GM18511 (cell line): ENCODE data around the gene SSC5D.

Experiments
- ATAC-seq: cut with Tn5 transposase; IDR thresholded peaks from one replicate; pipeline ENCODE4 v1.9.1; 2021; ENCODE audit warnings: mild to moderate bottlenecking, moderate library complexity; ENCODE audit not compliant: unreplicated experiment

Gene SSC5D

DNA sequence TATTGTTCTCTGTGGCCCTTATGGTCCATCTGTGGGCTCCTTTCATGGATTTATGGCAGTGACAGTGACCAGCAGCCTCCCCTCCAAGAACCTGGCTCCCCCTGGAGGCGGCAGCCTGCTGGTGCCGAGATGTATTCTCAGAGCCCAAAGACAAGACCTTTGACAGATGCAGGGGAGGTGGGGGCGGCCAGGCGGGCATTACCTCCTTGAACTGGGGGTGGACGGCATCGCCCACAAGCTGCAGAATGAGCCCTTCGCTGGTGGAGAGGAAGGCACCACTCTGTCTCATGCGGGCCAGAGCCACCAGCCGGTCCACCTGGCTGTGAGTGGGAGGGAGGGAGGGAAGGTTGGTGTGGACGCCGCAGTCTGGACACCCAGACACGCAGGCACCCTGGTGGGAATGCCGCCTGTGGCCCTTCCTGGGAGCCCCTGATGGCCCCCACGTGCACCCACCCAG, 33.4 kb upstream of the SSC5D start:
- no peak for ATAC-seq

DNA sequence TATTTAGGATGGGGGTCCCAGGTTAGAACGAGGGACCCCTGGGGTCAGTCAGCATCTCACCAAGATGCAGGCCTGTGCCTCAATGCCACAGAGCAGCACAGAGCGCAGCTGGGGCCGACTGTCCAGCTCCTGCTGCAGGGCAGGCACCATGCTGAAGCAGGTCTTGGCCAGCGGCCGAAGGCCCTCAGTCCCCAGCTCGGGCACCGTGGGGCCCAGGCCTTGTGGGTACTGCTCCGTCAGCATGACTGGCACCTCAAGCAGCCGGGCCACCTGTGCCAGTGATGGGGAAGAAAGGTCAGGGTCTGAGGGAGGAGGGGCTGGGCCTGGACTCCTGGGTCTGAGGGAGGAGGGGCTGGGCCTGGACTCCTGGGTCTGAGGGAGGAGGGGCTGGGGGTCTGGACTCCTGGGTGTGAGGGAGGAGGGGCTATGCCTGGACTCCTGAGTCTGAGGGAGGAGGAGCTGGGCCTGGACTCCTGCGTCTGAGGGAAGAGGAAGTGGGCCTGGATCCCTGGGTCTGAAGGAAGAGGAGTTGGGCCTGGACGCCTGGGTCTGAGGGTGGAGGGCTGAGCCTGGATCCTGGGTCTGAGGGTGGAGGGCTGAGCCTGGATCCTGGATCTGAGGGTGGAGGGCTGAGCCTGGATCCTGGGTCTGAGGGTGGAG, 32.5 kb upstream of the SSC5D start:
- no peak for ATAC-seq

DNA sequence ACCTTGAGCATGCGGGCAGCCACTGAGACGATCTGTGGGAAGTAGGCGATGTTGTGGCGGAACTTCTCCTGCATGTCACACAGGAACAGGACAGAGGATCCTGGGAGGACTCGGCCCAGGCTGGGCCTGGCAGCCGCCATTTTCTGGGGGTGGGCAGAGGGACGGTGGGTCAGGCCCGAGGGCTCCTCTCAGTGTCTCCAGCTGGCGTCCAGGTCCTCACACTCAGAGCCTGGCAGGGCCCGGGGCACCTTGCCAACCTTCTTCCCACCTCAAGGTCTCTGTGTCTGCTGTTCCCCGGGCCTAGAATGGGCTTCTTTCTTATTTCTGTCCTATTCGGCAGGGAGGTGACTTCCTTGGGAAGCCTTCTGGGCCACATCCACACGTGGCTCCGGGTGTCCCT, 31.9 kb upstream of the SSC5D start:
- ATAC-seq: no peak

DNA sequence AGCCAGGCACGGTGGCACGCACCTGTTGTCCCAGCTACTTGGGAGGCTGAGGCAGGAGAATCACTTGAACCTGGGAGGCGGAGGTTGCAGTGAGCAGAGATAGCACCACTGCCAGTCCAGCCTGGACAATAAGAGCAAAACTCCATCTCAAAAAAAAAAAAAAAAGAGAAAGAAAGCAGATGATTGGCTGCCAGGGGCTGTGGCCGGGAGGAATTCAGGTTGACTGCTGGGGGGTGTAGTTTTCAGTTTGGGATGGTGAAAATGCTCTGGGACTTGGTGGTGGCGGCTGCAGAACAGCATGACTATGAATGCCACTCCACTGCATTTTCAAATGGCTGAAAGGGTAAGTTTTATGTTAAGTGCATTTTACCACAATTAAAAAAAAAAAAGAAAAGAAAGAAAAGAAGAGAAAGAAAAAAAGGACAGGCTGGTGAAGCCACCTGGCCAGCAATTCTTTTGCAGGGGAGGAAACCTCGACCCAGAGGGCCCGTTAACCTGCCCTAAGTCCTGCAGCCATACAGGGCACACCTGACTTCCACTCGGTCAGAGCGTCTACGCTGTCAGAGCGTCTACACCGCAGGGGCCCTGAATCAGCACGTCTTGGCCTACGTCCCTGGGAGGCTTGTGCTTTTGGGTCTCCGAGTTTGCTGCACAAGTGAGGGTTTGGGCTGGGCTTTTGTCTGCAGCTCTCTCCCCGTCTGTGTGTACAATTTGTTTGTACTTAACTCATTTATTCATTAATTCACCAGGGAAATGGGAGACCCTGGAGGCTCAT, 30.4 kb upstream of the SSC5D start:
- ATAC-seq: no peak

DNA sequence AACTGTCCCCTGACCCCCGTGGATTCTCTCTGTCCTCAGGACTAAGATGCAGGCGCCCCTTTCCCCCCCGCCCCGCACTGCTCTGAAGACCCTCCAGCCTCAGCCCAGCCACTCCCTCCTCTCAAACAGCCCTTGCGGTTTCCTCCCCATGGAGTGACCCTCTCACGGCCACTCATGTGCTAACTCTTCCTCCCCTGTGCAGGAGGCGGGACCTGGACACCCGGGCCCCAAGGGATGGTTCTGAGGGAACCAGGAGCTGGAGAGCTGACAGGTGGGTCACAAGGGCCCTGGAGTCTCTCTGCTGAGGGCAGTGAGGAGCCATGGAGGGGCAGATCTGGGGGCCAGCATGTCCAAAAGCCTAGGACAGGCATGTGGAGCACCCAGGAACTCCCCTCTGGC, 28.7 kb upstream of the SSC5D start:
- no peak for ATAC-seq

DNA sequence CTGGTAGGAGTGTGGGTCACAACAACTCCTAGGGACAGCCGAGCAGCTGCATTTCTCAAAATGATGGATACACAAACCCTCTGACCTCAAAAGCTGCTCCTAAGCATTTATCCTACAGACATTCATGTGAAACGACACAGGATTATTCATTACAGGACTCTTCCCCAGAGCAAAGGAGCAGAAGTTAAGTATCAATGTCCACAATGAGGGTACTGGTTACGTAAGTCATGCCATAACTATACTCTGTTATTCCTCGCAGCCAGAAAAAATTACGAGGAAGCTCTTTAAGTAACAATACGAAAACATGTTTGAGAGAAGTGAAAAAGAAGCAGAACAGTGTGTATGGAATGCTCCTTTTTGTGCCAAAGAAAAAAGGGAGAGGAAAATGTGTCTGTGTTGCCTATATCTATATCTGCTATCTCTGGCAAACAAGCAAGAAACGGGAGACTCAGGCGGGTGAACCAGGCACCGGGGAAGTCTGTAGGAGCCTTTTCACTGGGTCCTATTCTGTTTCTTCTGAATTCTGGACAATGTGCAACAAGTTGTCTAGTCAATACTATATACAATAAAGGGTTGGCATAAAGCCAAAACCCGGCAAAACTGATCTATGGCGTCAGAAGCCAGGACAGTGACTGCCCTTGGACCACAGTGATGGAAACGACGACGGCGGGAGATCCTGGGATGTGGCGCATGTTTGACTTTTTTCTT, 28.1 kb upstream of the SSC5D start:
- ATAC-seq: no peak

DNA sequence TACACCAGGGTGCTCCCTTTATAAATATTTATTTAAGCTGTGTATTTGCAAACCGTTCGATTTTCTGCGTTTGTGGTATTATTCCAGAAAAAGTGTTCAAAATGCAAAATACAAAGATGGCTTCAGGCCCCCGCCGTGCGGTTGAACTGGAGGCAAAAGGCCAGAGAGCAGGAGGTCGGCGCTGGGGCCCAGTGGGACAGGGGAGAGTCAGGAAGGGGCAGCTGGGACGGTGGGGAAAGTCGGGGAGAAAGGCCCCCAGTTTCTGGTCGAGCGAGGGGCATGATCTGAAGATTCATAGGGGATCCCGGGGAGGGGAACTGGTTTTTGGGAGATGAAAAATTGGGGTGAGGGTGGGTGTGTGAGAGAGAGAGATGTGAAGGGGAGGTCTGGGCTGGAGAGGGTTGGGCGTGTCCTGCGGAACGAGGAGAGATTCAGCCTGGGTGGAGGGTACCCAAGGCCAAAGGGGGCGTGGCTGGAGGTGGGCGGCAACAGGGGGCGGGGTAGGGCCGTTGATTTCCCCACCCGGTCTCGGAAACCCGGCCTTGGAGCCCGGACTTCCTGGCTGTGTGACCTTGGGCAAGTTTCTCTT, 27.5 kb upstream of the SSC5D start:
- no peak for ATAC-seq

DNA sequence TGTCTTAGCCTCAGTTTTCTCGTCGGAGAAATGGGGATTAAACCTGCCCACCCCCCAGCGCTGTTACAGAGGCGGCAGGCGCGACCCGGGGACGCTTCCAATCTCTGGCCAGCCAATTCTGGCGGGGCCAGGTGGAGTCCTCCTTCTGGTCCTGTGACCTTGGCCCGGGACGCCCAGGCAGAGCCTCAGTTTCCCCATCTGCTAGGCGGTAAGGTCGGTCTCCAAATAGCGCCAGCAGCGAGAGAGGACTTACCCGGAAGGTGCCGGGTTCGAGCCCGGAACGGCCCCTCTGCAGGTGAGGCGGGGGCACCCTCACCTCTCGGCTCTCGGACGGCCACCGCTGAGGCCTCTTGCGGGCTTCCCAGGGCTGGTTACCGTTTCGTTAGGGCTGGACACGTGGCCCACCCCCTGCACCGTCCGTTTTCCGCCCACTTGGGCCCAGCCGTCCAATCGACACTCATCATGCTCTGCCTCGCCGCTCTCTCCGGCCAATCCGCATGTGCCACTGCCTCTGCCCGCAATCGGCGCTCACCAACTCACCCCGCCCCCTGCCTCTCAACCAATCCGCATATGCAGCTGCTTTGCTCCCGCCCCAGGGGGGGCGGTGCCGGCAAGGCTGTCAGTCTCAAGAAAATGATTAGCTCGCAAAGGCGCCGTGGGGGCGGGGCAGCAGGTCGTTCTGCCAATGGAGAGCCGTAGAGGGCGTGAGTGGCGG, 26.8 kb upstream of the SSC5D start, which contains the start of gene ISOC2:
Gene ISOC2 (minus strand): TSS at position 384 of the 715 bp plus-strand sequence. CDS start 5,156 bp downstream, outside the sequence.
- ATAC-seq: peak; percentile 97

DNA sequence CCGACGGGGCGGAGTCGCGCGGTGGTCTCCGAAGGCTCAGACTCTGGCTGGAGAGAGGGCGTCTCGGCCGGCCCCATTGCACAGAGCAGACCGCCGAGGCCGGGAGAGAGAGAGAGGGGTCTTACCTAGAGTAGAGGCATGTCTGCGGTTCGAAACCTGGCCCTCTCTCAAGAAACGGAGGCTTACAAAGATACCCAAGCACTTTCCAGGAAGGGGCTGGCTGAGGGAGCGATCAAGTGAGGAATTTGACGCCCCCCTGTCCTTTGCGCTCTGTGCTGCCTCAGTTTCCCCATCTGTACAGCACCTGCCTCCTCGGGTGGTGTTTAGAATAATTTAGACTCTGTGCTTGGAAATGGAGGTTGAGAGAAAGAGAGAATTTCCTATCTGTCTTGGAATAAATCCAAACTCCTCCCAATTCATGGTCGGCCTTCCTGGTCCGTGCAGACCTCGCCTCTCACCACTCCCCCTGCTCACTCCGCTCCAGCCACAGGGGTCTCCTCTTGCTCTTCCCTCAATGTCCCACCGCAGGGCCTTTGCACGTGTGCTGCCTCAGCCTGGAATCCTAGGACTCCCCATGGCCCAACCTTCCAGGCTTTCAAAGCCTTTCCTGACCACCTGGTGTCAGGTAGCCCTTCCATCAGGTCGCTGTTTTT, 26.1 kb upstream of the SSC5D start:
- ATAC-seq: no peak

DNA sequence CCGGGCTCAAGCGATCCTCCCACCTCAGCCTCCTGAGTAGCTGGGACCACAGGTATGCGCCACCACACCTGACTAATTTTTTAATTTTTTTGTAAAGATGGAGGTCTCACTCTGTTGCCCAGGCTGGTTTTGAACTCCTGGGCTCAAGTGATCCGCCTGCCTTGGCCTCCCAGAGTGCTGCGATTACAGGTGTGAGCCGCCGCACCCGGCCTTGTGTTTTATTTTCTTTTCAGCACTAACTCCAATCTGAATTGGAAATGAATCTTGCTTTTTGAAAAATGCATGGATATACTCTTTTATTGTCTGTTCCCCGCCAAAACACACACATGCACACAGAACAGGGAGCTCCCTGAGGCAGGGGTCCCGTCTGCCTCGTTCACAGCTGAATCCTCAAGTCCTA, 25.5 kb upstream of the SSC5D start:
- no peak for ATAC-seq

DNA sequence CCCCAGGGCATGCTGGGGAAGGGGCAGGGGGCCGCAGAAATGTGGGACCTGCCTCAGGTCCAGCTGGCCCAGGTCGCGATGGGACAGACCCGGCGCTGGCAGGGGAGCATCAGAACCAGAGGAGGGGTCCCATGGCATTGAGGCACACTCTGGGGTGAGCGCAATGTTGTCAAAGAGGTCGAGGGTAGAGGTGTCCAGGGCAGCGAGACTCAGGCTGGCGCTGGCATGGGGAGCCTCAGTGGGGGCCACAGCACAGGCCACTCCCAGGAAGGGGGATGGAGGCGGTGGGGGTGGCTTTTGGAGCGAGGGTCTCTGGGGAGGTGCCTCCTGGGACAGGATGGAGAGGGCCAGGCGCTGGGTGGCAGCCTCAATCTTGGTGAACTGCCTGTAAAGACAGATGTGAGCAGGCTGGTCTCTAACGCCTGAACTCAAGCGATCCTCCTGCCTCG, 24.6 kb upstream of the SSC5D start:
- ATAC-seq: no peak

DNA sequence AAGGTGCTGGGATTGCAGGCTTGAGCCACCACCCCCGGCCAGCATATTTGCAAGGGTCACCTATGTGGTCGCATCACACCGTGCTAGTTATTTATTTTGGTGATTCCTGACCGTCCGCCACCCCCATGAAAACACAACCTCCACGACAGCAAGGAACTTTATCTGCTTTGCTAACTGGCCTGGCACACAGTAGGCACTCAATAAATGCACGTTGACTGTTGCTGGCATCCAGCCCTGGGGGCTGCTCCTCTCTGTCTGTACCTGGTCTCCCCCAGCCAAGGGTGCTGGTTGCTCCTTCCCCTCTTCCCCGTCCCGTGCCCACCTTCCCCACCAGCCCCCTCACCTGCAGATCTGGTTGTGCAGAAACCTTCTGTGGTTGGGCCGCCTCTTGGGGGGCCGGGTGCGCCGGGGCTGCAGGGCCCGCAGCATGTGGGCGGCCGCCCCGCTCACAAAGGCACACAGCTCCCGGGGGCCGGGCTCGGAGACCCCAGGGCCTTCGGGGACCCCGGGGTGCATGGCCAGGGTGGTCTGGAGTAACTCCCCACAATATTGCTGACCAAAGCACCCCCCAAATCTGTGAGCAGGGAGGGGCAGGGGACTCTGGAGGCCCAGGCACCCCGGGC, 24.1 kb upstream of the SSC5D start:
- ATAC-seq: no peak

DNA sequence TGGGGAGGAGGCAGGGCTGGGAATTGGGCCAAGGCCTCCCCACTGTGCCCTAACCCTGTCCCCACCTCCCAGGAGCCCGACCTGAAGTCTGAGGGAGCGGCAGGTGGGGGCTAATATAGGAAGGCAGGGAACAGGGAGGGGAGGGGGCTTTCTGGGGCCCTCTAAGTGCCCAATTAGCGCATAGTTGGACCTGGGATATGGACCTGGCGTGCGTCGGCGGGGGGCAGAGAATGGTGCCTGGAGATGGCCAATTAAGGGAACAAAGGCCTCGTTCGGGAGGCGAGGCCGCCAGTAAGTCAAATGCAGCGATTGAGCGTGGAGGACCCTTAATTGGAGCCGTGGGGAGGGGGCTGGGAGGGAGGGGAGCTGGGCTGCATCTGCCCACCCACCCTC, 23.6 kb upstream of the SSC5D start, which contains the start of gene C19orf85:
Gene C19orf85 (minus strand): TSS at position 90 of the 393 bp plus-strand sequence. CDS start 197 bp downstream, outside the sequence.
- no peak for ATAC-seq

DNA sequence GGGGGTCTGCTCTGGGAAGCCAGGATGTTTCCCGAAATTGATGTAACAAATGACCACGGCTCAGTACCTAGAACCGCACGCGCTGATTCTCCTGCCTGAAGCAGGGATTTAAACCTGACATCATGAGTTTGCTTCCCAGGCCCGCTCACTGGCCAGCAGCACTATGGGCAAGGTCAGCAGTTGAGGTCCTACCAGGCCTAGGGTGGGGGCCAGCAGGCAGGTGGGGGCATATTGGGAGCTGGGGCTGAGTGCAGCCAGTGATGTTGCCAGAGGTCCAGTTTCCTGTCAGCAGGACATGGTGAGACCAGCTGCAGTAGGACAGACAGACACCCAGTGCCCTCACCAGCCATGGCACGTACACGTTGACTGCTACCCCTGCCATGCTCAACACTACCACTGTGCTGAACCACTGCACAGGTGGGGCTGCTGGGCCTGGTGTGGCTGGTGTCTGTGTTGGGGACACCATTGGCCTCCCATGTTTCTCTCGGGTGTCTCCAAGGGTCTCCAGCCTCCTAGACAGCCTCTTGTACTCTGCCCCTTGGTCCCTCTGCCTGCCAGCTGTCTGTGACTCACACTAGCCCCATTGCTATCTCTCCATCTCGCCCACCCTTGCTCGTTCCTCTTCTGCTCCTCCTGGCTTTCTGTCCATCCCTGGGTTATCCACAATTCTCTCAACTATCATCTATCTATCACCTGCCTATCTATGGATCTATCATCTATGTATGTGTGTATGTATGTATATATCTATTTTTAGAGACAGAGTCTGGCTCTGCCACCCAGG, 22.6 kb upstream of the SSC5D start:
- no peak for ATAC-seq

DNA sequence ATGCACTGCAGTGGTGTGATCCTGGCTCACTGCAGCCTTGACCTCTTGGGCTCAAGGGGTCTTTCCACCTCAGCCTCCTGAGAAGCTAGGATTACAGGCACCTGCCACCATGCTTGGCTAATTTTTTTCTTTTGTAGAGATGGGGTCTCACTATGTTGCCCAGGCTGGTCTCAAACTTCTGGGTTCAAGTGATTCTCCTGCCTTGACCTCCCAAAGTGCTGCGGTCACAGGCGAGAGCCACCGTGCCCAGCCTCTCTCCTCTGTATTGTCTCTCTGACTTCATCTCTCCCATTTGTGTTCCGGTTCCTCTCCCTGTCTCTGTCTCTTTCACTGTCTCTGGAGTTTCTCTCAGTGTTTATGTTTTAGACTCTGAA, 22.0 kb upstream of the SSC5D start:
- ATAC-seq: no peak

DNA sequence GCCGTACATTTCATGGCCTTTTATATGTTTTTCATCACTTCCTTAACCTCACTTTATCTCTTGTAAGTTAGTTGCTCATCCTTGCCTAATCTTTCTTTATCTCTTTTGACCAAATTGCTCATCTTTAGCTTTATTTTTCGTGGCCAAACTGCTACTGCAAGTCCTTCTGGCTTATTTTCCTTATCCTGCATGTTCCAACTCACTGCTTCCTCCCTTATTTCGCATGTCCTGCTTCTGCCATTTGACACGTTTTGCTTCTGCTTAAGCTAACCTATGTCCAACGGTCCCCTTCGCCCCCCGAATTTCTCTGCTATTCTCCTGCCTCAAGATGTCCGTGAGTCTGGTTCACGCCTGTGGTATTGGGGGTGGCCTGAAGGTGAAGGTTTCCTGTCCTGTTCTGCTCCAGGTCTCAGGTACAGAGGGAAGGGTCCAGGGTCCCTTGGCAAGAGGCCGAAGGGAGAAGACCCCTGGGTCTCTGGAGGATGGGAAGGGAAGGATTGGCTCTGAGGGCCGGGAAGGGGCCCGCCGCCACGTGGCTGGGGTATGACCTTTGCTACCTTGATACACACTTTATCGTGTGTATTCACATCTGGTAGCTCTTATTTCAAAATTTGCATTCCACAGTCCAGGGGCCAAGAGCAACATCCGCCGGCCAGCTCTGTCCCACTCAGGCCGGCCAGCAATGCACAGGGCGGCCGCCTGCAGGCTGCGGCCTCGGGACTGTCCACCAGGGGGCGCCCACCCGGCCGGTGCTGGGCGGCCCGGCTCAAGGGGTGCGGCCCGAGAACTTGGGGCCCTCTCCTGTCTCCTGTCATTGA, 20.8 kb upstream of the SSC5D start:
- no peak for ATAC-seq

DNA sequence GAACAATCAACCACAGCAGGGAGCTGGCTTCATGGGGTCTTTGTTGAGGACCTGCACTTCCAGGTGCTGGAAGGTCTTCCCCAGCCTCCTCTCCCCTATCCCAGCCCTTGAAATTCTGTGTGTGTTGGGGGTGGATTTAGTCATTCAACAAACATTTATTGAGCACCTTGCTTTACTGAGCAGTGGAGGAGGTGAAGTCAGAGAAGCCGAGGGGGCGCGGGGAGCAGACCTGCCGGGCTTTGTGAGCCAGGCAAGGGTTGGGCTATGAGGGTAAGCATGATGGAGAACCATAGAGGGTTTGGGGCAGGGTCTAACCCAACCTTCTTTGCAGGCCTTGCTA, 20.2 kb upstream of the SSC5D start:
- no peak for ATAC-seq

DNA sequence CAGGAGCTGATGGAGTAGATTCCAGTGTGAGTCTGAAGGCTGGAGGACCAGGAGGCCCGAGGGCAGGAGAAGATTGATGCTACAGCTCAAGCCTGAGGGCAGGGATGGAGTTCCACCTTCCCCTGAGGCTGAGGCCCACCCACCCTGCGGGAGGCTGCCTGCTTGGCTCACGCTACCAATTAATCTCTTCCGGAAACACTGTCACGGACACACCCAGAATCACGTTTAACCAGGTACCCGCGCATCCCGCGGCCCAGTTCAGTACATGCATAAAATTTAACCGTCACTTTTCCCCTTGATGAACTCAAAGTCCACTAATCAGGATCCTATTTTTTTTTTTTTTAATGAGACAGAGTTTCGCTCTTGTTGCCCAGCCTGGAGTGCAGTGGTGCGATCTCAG, 17.0 kb upstream of the SSC5D start:
- ATAC-seq: no peak
